ENCODE results near the gene XPC.

The XPC gene

GRCh38 chr3:14145236-14145635, 33.2 kb downstream of the XPC start:
- 65% methylated on average over 9 of the region's 9 CpGs for WGBS
- peak; percentile 59 for DNase-seq

GRCh38 chr3:14144423-14145075, 33.9 kb downstream of the XPC start:
- Histone ChIP-seq H3K79me1 (replicated peaks; ENCODE audit: low read length, poor library complexity, severe bottlenecking) (peaks cover 17% of the 10 kb centered on the region), H2BK5ac (ENCODE audit: low read depth, low read length, poor library complexity, severe bottlenecking) (peak overlapping the region; percentile 60), H3K27me3 (ENCODE audit: control insufficient read depth in 1 of 2, insufficient read depth in 1 of 2, low read length in 2 of 2) (no peaks in the 10 kb centered on the region), H3K4me1 (ENCODE audit: control insufficient read depth, insufficient read depth, low read depth, low read length) (peaks cover 31% of the 10 kb centered on the region), H3K9me3 (ENCODE audit: control insufficient read depth, low read length) (no peaks in the 10 kb centered on the region), H3K27ac (ENCODE audit: low read length, poor library complexity, severe bottlenecking) (peak overlapping the region; percentile 97), H2AK5ac (ENCODE audit: low read length, severe bottlenecking) (peak overlapping the region; percentile 18), H3K14ac (ENCODE audit: low read length in 2 of 2) (peak overlapping the region in 1 of 2 experiments; percentile 79), H2BK120ac (ENCODE audit: low read depth, low read length) (peak overlapping the region; percentile 20), H3K9ac (ENCODE audit: low read length) (peak overlapping the region; percentile 95), H2AFZ (ENCODE audit: low read depth, low read length) (no peak overlapping the region), H3K18ac (ENCODE audit: low read depth in 1 of 2, low read length in 2 of 2) (peak overlapping the region; percentile 40 to 93), H3K23ac (ENCODE audit: low read length in 2 of 2) (no peak overlapping the region), H4K8ac (ENCODE audit: low read length) (peak overlapping the region; percentile 70), H2BK15ac (ENCODE audit: low read depth, poor library complexity, severe bottlenecking) (no peak overlapping the region), H4K91ac (ENCODE audit: low read length) (peak overlapping the region; percentile 82), H3K4me2 (ENCODE audit: low read length, poor library complexity, severe bottlenecking) (no peak overlapping the region), H3K36me3 (ENCODE audit: control insufficient read depth in 1 of 2, insufficient read depth in 2 of 2, low read depth in 1 of 2, low read length in 2 of 2) (peaks cover 60 to 71% of the 10 kb centered on the region in 2 experiments), H2BK12ac (ENCODE audit: low read length in 2 of 2) (peak overlapping the region; percentile 33 to 91), H3K4ac (ENCODE audit: low read depth in 1 of 2, low read length in 2 of 2) (peak overlapping the region; percentile 76 to 77), H3K4me3 (ENCODE audit: insufficient read depth in 1 of 2, low read depth in 1 of 2, low read length in 2 of 2) (peak overlapping the region in 1 of 2 experiments; percentile 58)
- WGBS, result 13% methylated on average over 5 of the region's 7 CpGs
- DNase-seq, result peak; percentile 100

More at GRCh38 chr3:14145236-14145635, 33.2 kb downstream of the XPC start:
- Histone ChIP-seq H3K79me1 (replicated peaks; ENCODE audit: low read length, poor library complexity, severe bottlenecking) (peaks cover 17% of the 10 kb centered on the region), H3K18ac (ENCODE audit: low read depth in 1 of 2, low read length in 2 of 2) (peak overlapping the region in 1 of 2 experiments; percentile 81), H2BK15ac (ENCODE audit: low read depth, poor library complexity, severe bottlenecking) (no peak overlapping the region), H3K4me1 (ENCODE audit: control insufficient read depth, insufficient read depth, low read depth, low read length) (peaks cover 31% of the 10 kb centered on the region), H3K4ac (ENCODE audit: low read depth in 1 of 2, low read length in 2 of 2) (no peak overlapping the region), H3K9me3 (ENCODE audit: control insufficient read depth, low read length) (no peaks in the 10 kb centered on the region), H4K91ac (ENCODE audit: low read length) (no peak overlapping the region), H2AFZ (ENCODE audit: low read depth, low read length) (no peak overlapping the region), H3K23ac (ENCODE audit: low read length in 2 of 2) (no peak overlapping the region), H2BK5ac (ENCODE audit: low read depth, low read length, poor library complexity, severe bottlenecking) (no peak overlapping the region), H3K4me2 (ENCODE audit: low read length, poor library complexity, severe bottlenecking) (no peak overlapping the region), H4K8ac (ENCODE audit: low read length) (no peak overlapping the region), H2BK12ac (ENCODE audit: low read length in 2 of 2) (peak overlapping the region in 1 of 2 experiments; percentile 44), H2BK120ac (ENCODE audit: low read depth, low read length) (no peak overlapping the region), H3K14ac (ENCODE audit: low read length in 2 of 2) (no peak overlapping the region), H3K27ac (ENCODE audit: low read length, poor library complexity, severe bottlenecking) (peak overlapping the region; percentile 12), H2AK5ac (ENCODE audit: low read length, severe bottlenecking) (peak overlapping the region; percentile 3), H3K36me3 (ENCODE audit: control insufficient read depth in 1 of 2, insufficient read depth in 2 of 2, low read depth in 1 of 2, low read length in 2 of 2) (peaks cover 58 to 70% of the 10 kb centered on the region in 2 experiments), H3K27me3 (ENCODE audit: control insufficient read depth in 1 of 2, insufficient read depth in 1 of 2, low read length in 2 of 2) (no peaks in the 10 kb centered on the region), H3K9ac (ENCODE audit: low read length) (peak overlapping the region; percentile 95), H3K4me3 (ENCODE audit: insufficient read depth in 1 of 2, low read depth in 1 of 2, low read length in 2 of 2) (peak overlapping the region in 1 of 2 experiments; percentile 58)

- no peaks in the 10 kb centered on the region for H3K27me3 ChIP-seq (ENCODE audit: control insufficient read depth in 1 of 2, insufficient read depth in 1 of 2, low read length in 2 of 2)
- peak overlapping the region; percentile 95 for H3K9ac ChIP-seq (ENCODE audit: low read length)
- peak overlapping the region; percentile 5 to 40 for H3K18ac ChIP-seq (ENCODE audit: low read depth in 1 of 2, low read length in 2 of 2)
- H3K4me1 ChIP-seq (ENCODE audit: control insufficient read depth, insufficient read depth, low read depth, low read length), result peaks cover 30% of the 10 kb centered on the region
- no peak overlapping the region for H3K4me2 ChIP-seq (ENCODE audit: low read length, poor library complexity, severe bottlenecking)
- H3K9me3 ChIP-seq (ENCODE audit: control insufficient read depth, low read length), result no peaks in the 10 kb centered on the region
- H4K8ac ChIP-seq (ENCODE audit: low read length), result no peak overlapping the region
- H2BK15ac ChIP-seq (ENCODE audit: low read depth, poor library complexity, severe bottlenecking), result no peak overlapping the region
- no peak overlapping the region for H3K14ac ChIP-seq (ENCODE audit: low read length in 2 of 2)
- peak overlapping the region; percentile 26 for H2BK5ac ChIP-seq (ENCODE audit: low read depth, low read length, poor library complexity, severe bottlenecking)
- H3K4ac ChIP-seq (ENCODE audit: low read depth in 1 of 2, low read length in 2 of 2), result no peak overlapping the region
- H3K27ac ChIP-seq (ENCODE audit: low read length, poor library complexity, severe bottlenecking), result peak overlapping the region; percentile 97
- no peak overlapping the region for H2BK12ac ChIP-seq (ENCODE audit: low read length in 2 of 2)
- H3K23ac ChIP-seq (ENCODE audit: low read length in 2 of 2), result no peak overlapping the region
- H3K36me3 ChIP-seq (ENCODE audit: control insufficient read depth in 1 of 2, insufficient read depth in 2 of 2, low read depth in 1 of 2, low read length in 2 of 2), result peaks cover 66 to 78% of the 10 kb centered on the region in 2 experiments
- peak; percentile 93 for DNase-seq
- H3K79me1 ChIP-seq (replicated peaks; ENCODE audit: low read length, poor library complexity, severe bottlenecking), result peaks cover 17% of the 10 kb centered on the region
- WGBS, result 31% methylated on average over 6 of the region's 7 CpGs
- H2BK120ac ChIP-seq (ENCODE audit: low read depth, low read length), result no peak overlapping the region
- peak overlapping the region in 1 of 2 experiments; percentile 47 for H3K4me3 ChIP-seq (ENCODE audit: insufficient read depth in 1 of 2, low read depth in 1 of 2, low read length in 2 of 2)
- no peak overlapping the region for H2AFZ ChIP-seq (ENCODE audit: low read depth, low read length)
- H4K91ac ChIP-seq (ENCODE audit: low read length), result no peak overlapping the region
- no peak overlapping the region for H2AK5ac ChIP-seq (ENCODE audit: low read length, severe bottlenecking)
Measured at GRCh38 chr3:14143271-14144225, 34.9 kb downstream of the XPC start.
